GM10266 (cell line): Measurements from ENCODE around the gene GNAQ.

ENCODE experiments used
- DNase-seq: peaks from one replicate; pipeline ENCODE4 v3.0.0; 2012; ENCODE audit errors: extremely low spot score
- TF ChIP-seq, protein P1 (sequence below): IDR thresholded peaks from 2 replicates; pipeline ENCODE4 v1.5.1; 2012; ENCODE audit warnings: mild to moderate bottlenecking, low read depth; ENCODE audit not compliant: control insufficient read depth, insufficient read depth; ENCODE audit errors: missing control alignments

The GNAQ gene

GRCh38 chr9:78013934-78014333 lies 17.7 kb downstream of the GNAQ start:
- no peak for DNase-seq
- TF ChIP-seq, protein P1, sequence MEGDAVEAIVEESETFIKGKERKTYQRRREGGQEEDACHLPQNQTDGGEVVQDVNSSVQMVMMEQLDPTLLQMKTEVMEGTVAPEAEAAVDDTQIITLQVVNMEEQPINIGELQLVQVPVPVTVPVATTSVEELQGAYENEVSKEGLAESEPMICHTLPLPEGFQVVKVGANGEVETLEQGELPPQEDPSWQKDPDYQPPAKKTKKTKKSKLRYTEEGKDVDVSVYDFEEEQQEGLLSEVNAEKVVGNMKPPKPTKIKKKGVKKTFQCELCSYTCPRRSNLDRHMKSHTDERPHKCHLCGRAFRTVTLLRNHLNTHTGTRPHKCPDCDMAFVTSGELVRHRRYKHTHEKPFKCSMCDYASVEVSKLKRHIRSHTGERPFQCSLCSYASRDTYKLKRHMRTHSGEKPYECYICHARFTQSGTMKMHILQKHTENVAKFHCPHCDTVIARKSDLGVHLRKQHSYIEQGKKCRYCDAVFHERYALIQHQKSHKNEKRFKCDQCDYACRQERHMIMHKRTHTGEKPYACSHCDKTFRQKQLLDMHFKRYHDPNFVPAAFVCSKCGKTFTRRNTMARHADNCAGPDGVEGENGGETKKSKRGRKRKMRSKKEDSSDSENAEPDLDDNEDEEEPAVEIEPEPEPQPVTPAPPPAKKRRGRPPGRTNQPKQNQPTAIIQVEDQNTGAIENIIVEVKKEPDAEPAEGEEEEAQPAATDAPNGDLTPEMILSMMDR = no peak

- TF ChIP-seq, protein P1 = no peak
- DNase-seq = no peak
Observed at GRCh38 chr9:78011049-78011448, 20.6 kb downstream of the GNAQ start.

DNA sequence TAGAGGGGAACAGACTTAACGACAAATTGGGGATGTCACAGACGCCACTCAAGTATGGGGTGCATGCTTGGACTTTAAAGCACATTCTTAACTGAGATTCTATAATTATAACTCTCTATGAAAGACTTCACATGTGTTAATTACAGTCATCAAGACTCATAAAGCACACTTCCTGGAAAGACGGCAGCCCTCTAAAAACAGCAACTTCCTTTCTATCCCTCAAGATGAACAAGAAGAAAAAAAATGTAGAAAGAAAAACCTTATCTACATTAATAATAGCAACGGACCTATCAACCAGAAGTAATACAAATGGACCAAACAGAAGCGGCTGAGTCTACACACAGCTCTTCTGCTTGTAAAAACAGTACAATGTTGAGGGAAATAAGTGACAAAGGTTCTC lies 21.2 kb downstream of the GNAQ start:
- TF ChIP-seq, protein P1 = no peak
- no peak for DNase-seq

GRCh38 chr9:78009186-78009585 lies 22.4 kb downstream of the GNAQ start:
- no peak for DNase-seq

GRCh38 chr9:78006734-78007133 lies 24.9 kb downstream of the GNAQ start:
- no peak for DNase-seq

More at GRCh38 chr9:78009186-78009585, 22.4 kb downstream of the GNAQ start:
- TF ChIP-seq, protein P1 = no peak

DNA sequence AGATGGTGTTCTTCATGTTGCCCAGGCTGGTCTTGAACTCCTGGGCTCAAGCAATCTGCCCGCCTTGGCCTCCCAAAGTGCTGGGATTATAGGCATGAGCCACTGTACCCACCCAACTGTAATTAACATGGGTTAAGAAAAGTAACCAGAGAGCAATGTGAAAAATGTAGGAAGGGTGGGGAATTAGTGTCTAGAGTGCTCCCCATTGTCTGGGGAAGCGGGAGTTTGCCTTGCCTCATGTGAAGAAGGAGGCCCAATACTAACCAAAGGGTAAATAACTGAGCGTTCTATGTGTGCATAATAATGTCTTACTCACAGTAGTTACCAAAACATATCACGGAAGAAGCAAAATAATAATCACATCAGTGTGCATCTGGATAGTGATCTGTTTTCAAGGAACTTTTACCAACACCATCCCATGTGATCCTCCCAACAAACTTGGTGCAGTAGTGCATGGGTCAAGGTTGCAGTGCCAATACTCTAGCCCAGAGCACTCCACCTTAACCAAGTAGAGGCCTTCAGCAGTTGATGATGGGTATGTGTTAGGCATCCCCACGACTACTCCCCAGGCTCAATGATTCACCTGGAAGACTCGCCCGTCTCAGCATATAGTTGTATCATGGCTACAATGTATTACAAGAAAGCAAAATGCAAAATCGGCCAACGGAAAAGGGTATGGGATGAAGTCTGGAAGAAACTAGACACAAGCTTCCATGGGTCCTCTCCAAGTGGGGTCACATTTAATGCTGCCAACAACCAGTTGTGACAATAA lies 26.2 kb downstream of the GNAQ start:
- TF ChIP-seq, protein P1 = no peak
- no peak for DNase-seq

More at GRCh38 chr9:78006734-78007133, 24.9 kb downstream of the GNAQ start:
- TF ChIP-seq, protein P1 = no peak

GRCh38 chr9:78004478-78005229 lies 27.0 kb downstream of the GNAQ start:
- TF ChIP-seq, protein P1 = peak; percentile 4
- no peak for DNase-seq
